GM21515 (cell line): ENCODE measurements around the gene PXDC1.
"Not testable (repeated sequence)": the region's sequence is repeated elsewhere in the genome, so short reads cannot be mapped to it uniquely, and the experiment has no call there.

Experiments
- ATAC-seq: cut with Tn5 transposase; IDR thresholded peaks from one replicate; pipeline ENCODE4 v1.9.1; 2021; ENCODE audit not compliant: unreplicated experiment

The PXDC1 gene

DNA sequence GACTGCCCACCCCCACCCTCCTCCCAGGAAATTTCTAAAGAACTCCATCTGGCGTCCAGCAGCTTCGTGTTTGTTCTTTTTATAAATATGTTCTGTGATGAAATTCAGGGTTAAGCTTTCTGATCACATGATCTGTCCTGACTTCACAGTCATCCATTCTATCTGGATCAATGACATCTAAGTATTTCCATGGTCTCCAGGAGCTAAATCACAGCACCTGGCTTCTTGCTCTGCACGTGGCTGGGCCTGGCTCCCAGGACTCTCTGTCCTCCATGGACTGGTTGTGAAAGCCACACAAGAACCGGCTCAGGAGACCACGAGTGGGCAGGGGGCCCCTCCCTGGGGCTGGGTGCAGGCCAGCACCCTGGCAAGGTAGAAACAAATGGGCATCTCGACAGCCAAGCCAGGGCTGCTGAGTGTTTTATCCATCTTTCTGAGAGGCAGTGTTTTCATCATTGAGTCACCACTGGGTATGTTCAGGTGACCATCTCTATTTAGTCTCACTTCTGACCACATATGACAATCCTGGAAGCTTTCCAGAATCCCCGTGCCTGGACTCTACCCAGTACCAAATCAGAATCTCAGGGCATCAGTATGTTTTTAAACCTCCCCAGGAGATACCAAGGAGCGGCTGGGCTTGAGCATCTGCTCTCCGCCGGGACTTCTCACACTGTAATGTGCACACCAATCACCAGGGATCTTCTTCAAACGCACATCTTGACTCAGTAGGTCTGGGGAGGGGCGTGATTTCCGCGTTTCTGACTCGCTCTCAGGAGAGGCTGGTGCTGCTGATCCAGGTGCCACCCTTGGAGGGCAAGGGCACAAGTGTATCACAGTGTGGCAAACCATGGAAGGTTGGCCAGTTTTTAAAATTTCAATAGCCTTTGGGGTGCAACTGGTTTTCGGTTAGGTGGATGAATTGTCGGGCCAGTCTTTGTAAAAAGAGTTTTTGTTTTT lies 31.6 kb upstream of the PXDC1 start:
- ATAC-seq = no peak

DNA sequence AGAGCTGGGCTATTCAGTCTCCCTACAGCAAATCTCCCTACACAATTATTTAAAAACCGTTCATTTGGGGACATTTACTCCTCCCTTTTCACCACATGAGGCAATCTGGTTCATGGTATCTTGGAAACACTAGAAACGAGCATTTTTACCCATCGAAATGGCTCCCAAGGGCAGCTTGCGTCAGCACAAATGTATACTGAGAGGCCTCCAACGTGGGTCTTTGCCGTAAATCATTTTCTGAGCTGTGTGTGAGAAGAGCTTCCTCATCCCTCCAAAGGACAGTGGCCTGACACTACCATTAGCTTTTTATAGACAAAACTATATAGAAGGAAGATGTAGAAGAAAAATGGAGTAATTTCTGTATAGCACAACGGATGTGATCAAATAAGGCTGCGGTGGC lies 30.0 kb upstream of the PXDC1 start:
- no peak for ATAC-seq

- no peak for ATAC-seq
These were observed 28.0 kb upstream of the PXDC1 start for GRCh38 chr6:3779574-3779849.

- no peak for ATAC-seq
These were observed 27.4 kb upstream of the PXDC1 start for GRCh38 chr6:3778701-3779573.

DNA sequence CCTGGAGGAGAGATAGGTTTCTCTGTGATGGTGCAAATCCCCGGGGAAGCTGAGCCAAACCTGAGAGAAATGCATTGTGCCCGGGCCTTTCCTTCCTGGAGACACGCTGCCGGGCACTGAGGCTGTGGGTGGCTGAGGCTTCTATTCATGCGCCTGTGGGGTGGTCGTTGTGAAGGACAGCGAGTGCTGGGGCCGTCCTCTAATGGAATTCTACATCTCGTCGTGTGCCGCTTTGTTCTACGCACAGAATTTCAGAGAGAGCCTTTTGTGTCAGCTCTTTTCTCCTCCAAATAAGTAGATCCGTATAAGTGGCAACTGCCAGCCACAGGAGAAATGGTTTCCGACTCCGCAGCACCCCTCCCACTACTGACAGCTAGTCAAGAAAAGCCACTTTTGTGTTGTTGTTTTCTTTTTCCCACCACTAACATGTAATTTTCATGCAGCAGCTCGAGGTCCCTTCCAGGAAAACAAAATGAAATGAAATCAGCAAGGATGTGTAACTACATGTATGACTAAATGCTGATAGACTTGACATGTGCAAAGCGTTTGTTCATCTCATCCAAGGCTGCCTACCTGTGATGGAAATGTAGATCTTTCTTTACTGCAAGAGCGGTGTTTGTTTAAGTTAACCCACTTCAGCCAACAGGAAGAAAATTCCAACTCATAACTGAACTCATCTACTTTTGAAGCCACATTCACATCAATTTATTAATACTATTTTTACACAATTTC lies 26.4 kb upstream of the PXDC1 start:
- ATAC-seq = no peak

GRCh38 chr6:3776881-3777507 lies 25.5 kb upstream of the PXDC1 start:
- no peak for ATAC-seq

DNA sequence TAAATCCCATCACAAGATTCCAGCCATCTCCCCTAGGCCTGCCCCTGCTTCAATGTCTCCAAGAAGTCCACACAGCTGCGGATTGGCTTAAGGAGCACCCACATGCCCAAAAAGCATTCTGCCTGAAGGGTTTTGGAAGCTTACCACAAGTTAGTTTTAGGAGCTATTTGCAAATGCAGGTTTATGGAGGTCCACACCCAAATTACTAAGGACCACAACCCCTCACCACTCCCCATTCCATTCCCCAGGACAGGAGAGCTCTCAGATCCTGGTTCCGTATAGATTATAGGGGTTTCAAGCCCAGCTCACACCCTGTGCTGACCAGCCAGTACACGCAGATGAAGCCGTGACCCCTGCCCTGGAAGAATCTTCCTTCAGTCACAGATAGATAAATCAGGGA lies 24.3 kb upstream of the PXDC1 start:
- ATAC-seq = no peak

GRCh38 chr6:3775386-3775785 lies 23.9 kb upstream of the PXDC1 start:
- ATAC-seq = no peak

- no peak for ATAC-seq
These were observed 22.3 kb upstream of the PXDC1 start for GRCh38 chr6:3773678-3774298.

DNA sequence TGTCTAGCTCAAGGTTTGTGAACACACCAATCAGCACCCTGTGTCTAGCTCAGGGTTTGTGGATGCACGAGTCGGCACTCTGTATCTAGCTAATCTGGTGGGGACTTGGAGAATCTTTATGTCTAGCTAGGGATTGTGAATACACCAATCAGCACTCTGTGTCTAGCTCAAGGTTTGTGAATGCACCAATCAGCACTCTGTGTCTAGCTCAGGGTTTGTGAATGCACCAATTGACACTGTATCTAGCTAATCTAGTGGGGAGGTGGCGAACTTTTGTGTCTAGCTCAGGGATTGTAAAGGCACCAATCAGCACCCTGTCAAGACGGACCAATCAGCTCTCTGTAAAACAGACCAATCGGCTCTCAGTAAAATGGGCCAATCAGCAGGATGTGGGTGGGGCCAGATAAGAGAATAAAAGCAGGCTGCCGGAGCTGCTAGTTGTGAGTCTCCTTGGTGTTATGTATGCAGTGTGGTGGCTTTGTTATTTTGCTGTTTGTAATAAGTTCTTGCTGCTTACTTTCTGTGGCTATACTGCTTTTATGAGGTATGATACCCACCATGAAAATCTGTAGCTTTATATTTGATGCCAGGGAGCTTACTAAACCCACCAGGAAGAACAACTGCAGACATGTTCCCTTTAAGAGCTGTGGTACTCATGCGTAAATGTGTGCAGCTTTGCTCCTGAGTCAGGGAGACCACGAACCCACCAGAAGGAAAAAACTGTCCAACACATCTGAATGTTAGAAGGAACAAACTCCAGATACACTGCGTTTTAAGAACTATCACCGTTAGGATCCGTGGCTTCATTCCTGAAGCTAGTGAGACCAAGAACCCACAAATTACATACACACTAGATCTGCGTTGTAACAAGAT lies 20.9 kb upstream of the PXDC1 start:
- ATAC-seq = not testable (repeated sequence)

DNA sequence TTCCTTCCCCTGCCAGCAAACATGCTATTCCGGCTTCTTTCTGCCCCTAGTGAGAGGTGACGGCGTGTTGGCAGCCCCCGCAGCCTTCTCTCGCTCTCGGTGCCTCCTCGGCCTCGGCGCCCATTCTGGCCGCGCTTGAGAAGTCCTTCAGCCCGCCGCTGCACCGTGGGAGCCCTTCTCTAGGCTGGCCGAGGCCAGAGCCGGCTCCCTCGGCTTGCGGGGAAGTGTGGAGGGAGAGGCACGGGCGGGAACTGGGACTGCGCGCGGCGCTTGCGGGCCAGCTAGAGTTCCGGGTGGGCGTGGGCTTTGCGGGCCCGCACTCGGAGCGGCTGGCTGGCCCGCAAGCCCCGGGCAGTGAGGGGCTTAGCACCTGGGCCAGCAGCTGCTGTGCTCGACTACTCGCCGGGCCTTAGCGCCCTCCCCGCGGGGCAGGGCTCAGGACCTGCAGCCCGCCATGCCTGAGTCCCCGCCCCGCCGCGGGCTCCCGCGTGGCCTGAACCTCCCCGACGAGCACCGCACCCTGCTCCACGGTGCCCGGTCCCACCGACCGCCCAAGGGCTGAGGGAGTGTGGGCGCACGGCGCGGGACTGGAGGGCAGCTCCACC lies 20.0 kb upstream of the PXDC1 start:
- no peak for ATAC-seq

DNA sequence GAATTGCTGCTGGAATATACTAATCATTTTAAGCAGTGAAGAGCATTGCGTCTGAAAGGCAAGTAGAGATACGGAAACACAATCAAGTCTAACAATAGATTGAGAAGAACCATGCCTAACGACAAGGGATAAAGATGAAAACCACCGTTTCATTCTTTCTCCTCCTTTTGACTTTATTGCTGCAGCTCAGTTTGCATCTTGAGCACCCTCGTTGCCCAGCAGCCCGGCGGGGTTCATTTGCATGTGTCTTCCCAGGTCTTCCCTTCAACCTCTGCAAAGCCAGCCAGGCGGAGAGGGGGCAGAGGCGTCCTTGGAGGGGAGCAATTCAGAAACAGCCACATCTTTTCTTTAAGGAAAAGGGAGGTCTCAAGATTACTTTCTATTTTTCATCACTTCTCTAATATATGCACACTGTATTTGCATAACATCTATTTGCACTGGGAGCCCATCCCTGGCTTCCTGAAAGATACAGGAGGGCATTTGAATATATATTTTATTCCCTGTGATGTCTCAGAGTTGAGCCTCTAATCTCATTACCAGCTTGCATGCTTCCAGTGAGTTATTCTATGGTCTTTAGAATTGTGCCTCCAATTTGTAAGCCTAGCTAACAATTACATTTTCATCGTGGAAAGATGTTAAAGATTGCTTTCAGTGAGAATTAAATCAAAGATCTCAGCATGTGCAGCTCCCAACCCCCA lies 18.7 kb upstream of the PXDC1 start:
- no peak for ATAC-seq

DNA sequence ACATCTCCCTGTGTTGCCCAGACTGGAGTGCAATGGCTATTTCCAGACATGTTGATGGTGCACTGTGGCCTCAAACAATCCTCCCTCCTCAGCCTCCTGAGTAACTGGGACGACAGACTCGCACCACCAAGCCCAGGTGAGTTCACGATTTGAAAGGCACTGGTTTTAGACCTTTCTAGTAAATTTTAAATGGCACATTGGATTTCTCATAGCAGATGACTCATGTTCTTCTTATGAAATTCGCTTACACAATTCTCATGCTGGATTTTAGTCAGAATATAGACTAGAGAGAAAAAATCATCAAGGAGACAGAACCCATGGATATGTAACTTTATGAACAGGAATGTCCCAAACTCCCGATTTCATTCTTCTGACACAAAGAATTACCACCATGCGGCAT lies 18.1 kb upstream of the PXDC1 start:
- no peak for ATAC-seq

GRCh38 chr6:3768502-3768901 lies 17.0 kb upstream of the PXDC1 start:
- no peak for ATAC-seq

GRCh38 chr6:3767483-3767882 lies 16.0 kb upstream of the PXDC1 start:
- ATAC-seq = not testable (repeated sequence)

- no peak for ATAC-seq
These were observed 14.7 kb upstream of the PXDC1 start for GRCh38 chr6:3766214-3766613.

- no peak for ATAC-seq
These were observed 13.9 kb upstream of the PXDC1 start for GRCh38 chr6:3765415-3765814.

DNA sequence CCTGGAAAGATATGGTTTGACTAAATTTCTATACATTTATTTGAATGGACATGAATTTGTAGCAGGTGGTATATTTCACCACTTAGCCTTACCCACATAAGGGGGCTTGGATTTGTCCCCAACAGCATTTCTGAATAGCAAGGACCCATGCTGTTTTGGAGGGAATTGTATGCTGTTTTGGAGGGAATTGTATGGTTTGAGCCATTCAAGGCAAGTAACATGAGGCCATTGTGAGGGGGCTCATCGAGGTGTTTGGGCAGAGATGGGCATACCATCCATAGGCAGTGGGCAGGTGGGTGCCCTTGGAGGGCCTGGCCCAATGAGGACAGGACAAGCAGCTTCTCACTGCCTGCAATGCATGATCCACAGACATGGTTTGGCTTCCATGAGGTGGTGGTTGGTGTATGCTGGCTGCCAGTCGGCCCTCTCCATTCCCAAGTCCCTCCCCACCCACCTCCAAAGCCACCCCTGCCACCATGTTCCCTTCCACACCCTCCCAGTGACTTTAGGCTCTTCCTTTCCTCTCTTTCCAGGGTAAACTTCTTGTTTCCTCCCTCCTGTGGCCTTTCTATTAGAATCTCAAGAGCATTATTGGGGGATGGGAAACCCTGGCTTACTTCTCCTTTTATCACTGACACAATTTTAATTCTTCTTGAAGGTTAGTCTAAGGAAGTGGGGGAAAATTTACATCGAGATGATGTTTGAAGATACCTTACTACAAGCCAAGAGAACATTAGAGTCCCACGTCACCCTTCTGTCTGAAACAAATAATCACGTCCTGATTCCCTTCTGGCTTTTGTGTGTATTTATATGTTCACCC lies 13.2 kb upstream of the PXDC1 start:
- no peak for ATAC-seq
